ENCODE data around the gene P2RX3.

The P2RX3 gene

DNA sequence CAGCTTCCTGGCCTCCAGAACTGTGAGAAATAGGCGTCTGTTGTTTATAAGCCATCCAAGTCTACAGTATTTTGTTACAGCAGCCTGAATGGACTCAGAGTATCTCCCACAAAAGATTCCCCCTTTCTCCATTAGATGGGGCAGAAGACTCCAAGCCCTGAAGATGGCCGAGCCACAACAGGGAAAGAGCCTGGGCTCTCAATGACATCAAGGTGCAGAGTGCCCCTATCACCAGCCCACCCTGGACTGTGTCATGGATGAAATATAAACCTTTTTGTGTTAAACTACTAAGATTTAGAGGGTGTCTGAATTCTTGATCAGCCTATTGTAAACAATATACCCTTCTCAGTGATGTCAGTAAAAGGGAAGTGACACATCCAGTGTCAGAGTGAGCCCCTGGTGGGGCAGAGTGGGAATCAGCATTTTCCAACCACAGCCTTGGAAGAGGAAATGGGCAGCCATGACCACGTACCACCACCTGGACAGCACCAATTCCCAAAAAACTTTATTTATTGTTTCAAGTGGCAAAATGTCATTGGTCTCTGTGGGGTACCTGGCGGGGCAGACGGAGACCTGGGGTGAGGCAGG is 38.9 kb upstream of the P2RX3 start:
- TF ChIP-seq, protein P1, sequence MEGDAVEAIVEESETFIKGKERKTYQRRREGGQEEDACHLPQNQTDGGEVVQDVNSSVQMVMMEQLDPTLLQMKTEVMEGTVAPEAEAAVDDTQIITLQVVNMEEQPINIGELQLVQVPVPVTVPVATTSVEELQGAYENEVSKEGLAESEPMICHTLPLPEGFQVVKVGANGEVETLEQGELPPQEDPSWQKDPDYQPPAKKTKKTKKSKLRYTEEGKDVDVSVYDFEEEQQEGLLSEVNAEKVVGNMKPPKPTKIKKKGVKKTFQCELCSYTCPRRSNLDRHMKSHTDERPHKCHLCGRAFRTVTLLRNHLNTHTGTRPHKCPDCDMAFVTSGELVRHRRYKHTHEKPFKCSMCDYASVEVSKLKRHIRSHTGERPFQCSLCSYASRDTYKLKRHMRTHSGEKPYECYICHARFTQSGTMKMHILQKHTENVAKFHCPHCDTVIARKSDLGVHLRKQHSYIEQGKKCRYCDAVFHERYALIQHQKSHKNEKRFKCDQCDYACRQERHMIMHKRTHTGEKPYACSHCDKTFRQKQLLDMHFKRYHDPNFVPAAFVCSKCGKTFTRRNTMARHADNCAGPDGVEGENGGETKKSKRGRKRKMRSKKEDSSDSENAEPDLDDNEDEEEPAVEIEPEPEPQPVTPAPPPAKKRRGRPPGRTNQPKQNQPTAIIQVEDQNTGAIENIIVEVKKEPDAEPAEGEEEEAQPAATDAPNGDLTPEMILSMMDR (IDR thresholded peaks at IDR 0.05; ENCODE audit: control extremely low read depth, extremely low read depth, low read depth, missing control alignments) = no peak
- ChIA-PET CTCF (no interaction called here), POLR2A (no interaction called here)
- no peak for DNase-seq (ENCODE audit: extremely low spot score)

DNA sequence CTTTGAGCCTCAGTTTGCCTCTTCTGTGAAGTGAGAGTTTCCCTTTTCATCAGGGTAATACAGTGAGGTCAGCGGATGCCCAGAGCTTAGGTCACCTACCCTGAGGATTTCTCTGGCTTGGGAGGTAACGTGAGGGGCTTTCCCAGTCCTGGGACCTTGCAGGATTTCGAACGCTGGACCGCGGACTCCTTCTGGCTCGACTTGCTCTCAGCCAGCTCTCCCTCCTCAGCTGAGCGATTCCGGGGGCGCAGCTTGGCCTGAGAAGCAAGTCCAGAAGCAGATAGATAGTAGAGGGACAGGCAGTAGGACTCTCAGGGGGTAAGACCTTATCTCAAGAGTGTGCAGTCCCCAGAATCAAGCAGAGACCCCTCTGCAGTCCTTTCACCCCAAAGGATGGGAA is 37.4 kb upstream of the P2RX3 start:
- DNase-seq (ENCODE audit: extremely low spot score) = no peak
- POLR2A ChIA-PET = no interaction called here
- TF ChIP-seq, protein P1 (IDR thresholded peaks at IDR 0.05; ENCODE audit: control extremely low read depth, extremely low read depth, low read depth, missing control alignments) = no peak

DNA sequence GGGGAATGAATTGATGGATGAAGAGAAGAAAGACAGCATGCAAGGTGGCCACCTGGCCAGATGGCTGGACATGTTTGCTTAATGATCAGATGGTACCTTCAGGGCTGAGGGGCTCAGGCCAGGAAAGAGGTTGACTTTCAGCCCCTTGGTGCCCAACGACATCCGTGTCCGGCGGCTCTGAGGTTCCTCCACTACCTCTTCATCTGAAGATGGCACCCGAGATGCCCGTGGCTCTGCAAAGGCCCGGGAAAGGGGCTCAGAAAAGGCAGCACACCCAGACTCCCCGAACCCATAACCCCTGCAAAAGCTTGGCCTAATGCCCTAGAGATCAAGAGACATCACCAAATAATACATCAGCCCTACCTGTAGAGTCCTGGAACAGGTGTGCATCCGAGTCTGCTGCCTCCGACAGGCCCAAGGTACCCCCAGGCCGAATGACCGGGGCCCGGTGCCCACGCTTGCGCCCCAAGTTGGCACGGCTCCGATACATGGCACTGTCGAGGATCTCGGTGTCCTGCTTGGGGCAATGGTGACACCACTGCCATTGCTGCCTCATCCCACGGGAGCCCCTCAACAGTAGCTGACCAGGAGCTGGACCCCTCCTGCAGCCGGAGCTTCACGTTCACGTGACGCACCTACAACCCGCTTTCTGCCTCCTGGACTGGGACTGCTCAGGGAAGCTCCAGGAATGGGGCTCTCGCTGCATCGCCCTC is 36.3 kb upstream of the P2RX3 start:
- POLR2A ChIA-PET = no interaction called here
- CTCF ChIA-PET = no interaction called here
- DNase-seq (ENCODE audit: extremely low spot score) = no peak
- TF ChIP-seq, protein P1 (IDR thresholded peaks at IDR 0.05; ENCODE audit: control extremely low read depth, extremely low read depth, low read depth, missing control alignments) = no peak

More for the DNA sequence above, 37.4 kb upstream of the P2RX3 start:
- CTCF ChIA-PET = no interaction called here

DNA sequence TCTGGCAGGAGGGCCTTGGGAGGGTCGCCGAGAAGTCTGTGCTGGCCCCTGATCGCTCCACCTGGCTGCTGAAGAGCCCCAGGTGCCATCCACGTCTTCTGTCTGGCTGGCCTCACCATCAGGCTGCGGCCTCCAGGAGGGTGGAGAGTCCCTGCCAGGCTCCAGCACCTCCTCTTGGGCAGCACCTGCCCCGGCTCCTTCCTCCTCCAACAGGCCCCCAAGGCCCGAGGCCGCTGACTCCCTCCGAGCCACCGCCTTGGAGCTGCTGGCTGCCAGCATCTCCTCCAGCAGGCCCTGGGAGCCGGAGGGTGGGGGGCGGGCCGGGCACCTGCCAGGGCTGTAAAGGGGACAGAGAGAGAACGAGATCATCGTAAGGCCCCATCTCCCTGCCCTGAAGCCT is 35.7 kb upstream of the P2RX3 start:
- CTCF ChIA-PET = interaction anchor here (1.4 to 1.5 kb wide), 3 partner anchors 8 to 38 kb away, joined by 3 to 4 read pairs (median 3); no protein-coding TSS in a partner anchor
- DNase-seq (ENCODE audit: extremely low spot score) = no peak
- TF ChIP-seq, protein P1 (IDR thresholded peaks at IDR 0.05; ENCODE audit: control extremely low read depth, extremely low read depth, low read depth, missing control alignments) = no peak
- POLR2A ChIA-PET = no interaction called here

DNA sequence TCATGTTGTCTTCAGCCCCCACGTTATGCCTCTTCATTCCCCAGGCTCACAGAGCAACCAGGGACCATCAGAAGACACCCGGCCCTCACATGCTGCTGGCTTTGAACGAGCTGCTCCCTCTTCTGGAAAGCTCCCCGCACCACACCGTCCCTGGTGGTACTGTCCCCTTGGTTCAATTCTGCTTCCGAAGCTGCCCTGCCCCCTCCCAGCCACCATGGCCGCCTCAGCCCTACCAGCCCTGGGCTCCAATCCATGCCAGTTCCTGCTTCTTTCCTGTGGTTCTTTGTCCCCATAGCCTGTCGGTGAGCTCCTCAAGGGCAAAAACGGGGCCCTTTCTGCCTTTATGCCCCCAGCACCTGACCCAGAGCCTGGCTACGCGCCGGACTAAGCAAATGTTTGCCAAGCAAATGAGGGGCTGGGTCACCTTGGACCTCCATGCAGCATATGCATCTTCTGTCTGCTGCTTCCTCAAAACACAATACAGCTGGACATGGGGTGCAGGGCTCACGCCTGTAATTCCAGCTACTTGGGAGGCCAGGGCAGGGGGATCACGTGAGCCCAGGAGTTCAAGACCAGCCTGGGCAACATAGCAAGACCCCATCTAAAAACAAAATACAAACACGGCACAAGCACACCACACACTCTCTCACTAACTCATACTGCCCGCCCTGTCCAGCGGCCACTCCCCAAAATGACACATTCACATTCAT is 34.7 kb upstream of the P2RX3 start:
- no peak for DNase-seq (ENCODE audit: extremely low spot score)
- ChIA-PET POLR2A (no interaction called here), CTCF (interaction anchor here (1.1 to 1.7 kb wide), 5 partner anchors 9 to 39 kb away, joined by 3 to 8 read pairs (median 3); no protein-coding TSS in a partner anchor)
- TF ChIP-seq, protein P1 (IDR thresholded peaks at IDR 0.05; ENCODE audit: control extremely low read depth, extremely low read depth, low read depth, missing control alignments) = no peak

DNA sequence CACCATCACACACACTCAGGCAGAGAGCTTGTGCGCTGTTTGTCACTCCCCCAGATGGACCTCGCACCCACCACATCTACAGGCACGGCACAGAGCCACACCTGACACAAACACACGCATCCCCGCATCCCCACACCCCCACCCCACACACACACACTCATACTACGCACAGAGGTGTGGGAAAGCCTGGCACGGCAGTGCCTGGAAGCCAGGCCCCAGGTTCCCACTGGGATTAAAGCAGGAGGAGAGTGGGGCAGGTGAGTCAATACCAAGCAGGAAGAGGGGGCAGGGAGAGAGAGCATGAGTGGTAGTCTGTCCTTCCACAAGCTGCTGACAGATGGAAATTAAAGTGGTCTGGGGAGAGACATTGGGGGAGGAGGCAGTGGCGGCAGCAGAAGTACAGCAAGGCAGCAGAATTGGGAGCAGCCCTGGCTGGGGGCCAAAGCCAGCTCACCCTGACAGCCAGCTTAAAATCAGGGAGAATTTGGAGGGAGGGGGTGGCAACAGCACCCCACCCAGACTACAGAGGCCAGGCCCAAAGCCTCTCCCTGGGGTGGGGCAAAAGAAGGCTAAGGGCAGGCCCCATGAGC is 34.1 kb upstream of the P2RX3 start:
- no peak for DNase-seq (ENCODE audit: extremely low spot score)
- ChIA-PET POLR2A (no interaction called here), CTCF (interaction anchor here (1.1 to 1.7 kb wide), 4 partner anchors 8 to 32 kb away, joined by 3 to 8 read pairs (median 4); no protein-coding TSS in a partner anchor)
- TF ChIP-seq, protein P1 (IDR thresholded peaks at IDR 0.05; ENCODE audit: control extremely low read depth, extremely low read depth, low read depth, missing control alignments) = no peak
